Naive thymus-derived CD4-positive, alpha-beta T cell (primary cell): ENCODE data around the gene DRGX. TPM values are rescaled to one million over a fixed set of nuclear protein-coding genes. Genes with fewer than 3 reads are reported as not detected.

Experiments used
- ATAC-seq: fragments of 150-1000 bp; cut with Tn5 transposase; 2 replicates; pipeline ENCODE4 v1.10.0; 2021; ENCODE audit warnings: mild to moderate bottlenecking, moderate library complexity
- CTCF ChIA-PET: fragments of 350-600 bp; sonication (Branson Sonifier 250); formaldehyde crosslinking; loops from one replicate; lab custom pipeline; 2021; ENCODE audit warnings: antibody characterized with exemption; lab: Charles Lee
- POLR2A ChIA-PET: fragments of 350-600 bp; sonication (Branson Sonifier 250); formaldehyde crosslinking; loops from one replicate; lab custom pipeline; 2021; ENCODE audit warnings: antibody characterized with exemption, inconsistent platforms; lab: Charles Lee
- DNase-seq, 9 donors: peaks; one replicate each; pipeline versions ENCODE4 v3.0.0 to v3.0.0-alpha.2; 2020 to 2022; ENCODE audit warnings: mixed read lengths in 1 of 9
- H3K27ac ChIP-seq: one replicate; pipeline ENCODE4 v1.7.0; 2013; ENCODE audit warnings: mild to moderate bottlenecking, low read depth, low read length, moderate library complexity
- H3K27me3 ChIP-seq, 2 donors: one replicate each; pipeline ENCODE4 v1.7.0; 2013; ENCODE audit warnings: low read length in 2 of 2, mild to moderate bottlenecking in 2 of 2, moderate library complexity in 2 of 2; ENCODE audit not compliant: control insufficient read depth in 2 of 2, insufficient read depth in 2 of 2
- H3K36me3 ChIP-seq, 3 experiments: 1 replicate in 2 of 3; 2 replicates in 1 of 3; pipeline ENCODE4 v1.7.0; 2013; ENCODE audit warnings: low read length in 3 of 3, mild to moderate bottlenecking in 3 of 3, moderate library complexity in 1 of 3; ENCODE audit not compliant: insufficient read depth in 3 of 3, control insufficient read depth in 2 of 3
- H3K4me1 ChIP-seq, 2 donors: one replicate each; pipeline ENCODE4 v1.7.0; 2013; ENCODE audit warnings: low read length in 2 of 2, mild to moderate bottlenecking in 2 of 2, moderate library complexity in 1 of 2; ENCODE audit not compliant: control insufficient read depth in 2 of 2, insufficient read depth in 2 of 2
- H3K4me3 ChIP-seq: 2 replicates; pipeline ENCODE4 v1.7.0; 2013; ENCODE audit warnings: mild to moderate bottlenecking, low read length
- H3K9me3 ChIP-seq, 3 experiments: 1 replicate in 2 of 3; 2 replicates in 1 of 3; pipeline ENCODE4 v1.7.0; 2013; ENCODE audit warnings: low read length in 3 of 3; ENCODE audit not compliant: control insufficient read depth in 2 of 3
- H3K27ac Mint-ChIP-seq, 9 donors: one replicate each; pipeline ENCODE4 v1.8.0; 2020 to 2022; ENCODE audit warnings: mixed read lengths in 9 of 9, mild to moderate bottlenecking in 8 of 9, moderate library complexity in 5 of 9, inconsistent platforms in 2 of 9
- H3K27me3 Mint-ChIP-seq, 5 donors: one replicate each; pipeline ENCODE4 v1.8.0; 2021 to 2022; ENCODE audit warnings: mixed read lengths in 5 of 5, mild to moderate bottlenecking in 1 of 5
- H3K36me3 Mint-ChIP-seq, 5 donors: one replicate each; pipeline ENCODE4 v1.8.0; 2020 to 2022; ENCODE audit warnings: mixed read lengths in 5 of 5, mild to moderate bottlenecking in 3 of 5, inconsistent platforms in 1 of 5
- H3K4me1 Mint-ChIP-seq, 7 donors: one replicate each; pipeline ENCODE4 v1.8.0; 2020 to 2022; ENCODE audit warnings: mixed read lengths in 7 of 7, mild to moderate bottlenecking in 3 of 7, inconsistent platforms in 1 of 7
- H3K4me3 Mint-ChIP-seq, 10 donors: one replicate each; pipeline ENCODE4 v1.8.0; 2020 to 2022; ENCODE audit warnings: mild to moderate bottlenecking in 10 of 10, mixed read lengths in 10 of 10, moderate library complexity in 6 of 10, inconsistent platforms in 2 of 10
- H3K9me3 Mint-ChIP-seq, 11 donors: one replicate each; pipeline ENCODE4 v1.8.0; 2020 to 2022; ENCODE audit warnings: mixed read lengths in 11 of 11, mild to moderate bottlenecking in 4 of 11, inconsistent platforms in 1 of 11, moderate library complexity in 1 of 11
- intact Hi-C, 2 donors: fragments of 100-400 bp; cut with micrococcal nuclease; formaldehyde crosslinking; loops; one replicate each; pipeline ENCODE4 v1.15.1; 2023
- polyA plus RNA-seq, 2 donors: library from polyadenylated mRNA; unstranded; fragments of 300-500 nt; fragmentation: Illumina TruSeq; gene quantifications; one replicate each; pipeline ENCODE4 v1.2.3, GENCODE V29; 2021
- total RNA-seq, 6 experiments: library from RNA in 5 of 6; stranded (reverse) in 5 of 6; gene quantifications; 1 replicate in 5 of 6; 2 replicates in 1 of 6; pipeline ENCODE4 v1.2.3 and lab custom pipeline; 2021 to 2026

The DRGX gene
- total and polyA plus RNA-seq, 7 experiments from 2014 or later: not detected

GRCh38 chr10:49394933-49395740, 752 bp downstream of the DRGX start:
- Mint-ChIP-seq H3K27ac (no peak overlapping the region), H3K4me1 (peaks cover 0 to 16% (median 9%) of the 10 kb centered on the region in 7 donors), H3K9me3 (peaks cover 0 to 5% (median 0%) of the 10 kb centered on the region in 11 donors), H3K4me3 (no peak overlapping the region), H3K36me3 (peaks cover 0 to 5% (median 2%) of the 10 kb centered on the region in 5 donors), H3K27me3 (peaks cover 73 to 79% (median 76%) of the 10 kb centered on the region in 5 donors)
- intact Hi-C loops: loop anchor here in 1 of 2 donors (10.0 kb wide), 1 partner anchor 740 kb away; no protein-coding TSS in a partner anchor
- DNase-seq (peak in 1 of 9 donors; percentile 20), ATAC-seq (no peak)
- peaks cover 0 to 5% of the 10 kb centered on the region in 2 donors for H3K4me1 ChIP-seq
- H3K27ac ChIP-seq: no peak overlapping the region
- H3K9me3 ChIP-seq: no peaks in the 10 kb centered on the region
- CTCF ChIA-PET: no interaction called here
- no peaks in the 10 kb centered on the region for H3K36me3 ChIP-seq
- H3K27me3 ChIP-seq: peaks cover 4 to 22% of the 10 kb centered on the region in 2 donors
- POLR2A ChIA-PET: no interaction called here
- no peak overlapping the region for H3K4me3 ChIP-seq

- Histone ChIP-seq H3K9me3 (no peaks in the 10 kb centered on the region), H3K4me3 (no peak overlapping the region), H3K36me3 (no peaks in the 10 kb centered on the region), H3K27me3 (peaks cover 4 to 15% of the 10 kb centered on the region in 2 donors), H3K4me1 (peaks cover 0 to 5% of the 10 kb centered on the region in 2 donors), H3K27ac (no peak overlapping the region)
- CTCF ChIA-PET: no interaction called here
- POLR2A ChIA-PET: no interaction called here
- Mint-ChIP-seq H3K4me1 (peaks cover 0 to 14% (median 9%) of the 10 kb centered on the region in 7 donors), H3K27ac (no peak overlapping the region), H3K4me3 (no peak overlapping the region), H3K27me3 (peaks cover 65 to 82% (median 74%) of the 10 kb centered on the region in 5 donors), H3K9me3 (peaks cover 0 to 4% (median 0%) of the 10 kb centered on the region in 11 donors), H3K36me3 (peaks cover 0 to 5% (median 2%) of the 10 kb centered on the region in 5 donors)
- DNase-seq (peak in 1 of 9 donors; percentile 11), ATAC-seq (no peak)
- intact Hi-C loops: loop anchor here in 1 of 2 donors (10.0 kb wide), 1 partner anchor 739 kb away; no protein-coding TSS in a partner anchor
Observed at GRCh38 chr10:49393757-49394156, 2.1 kb downstream of the DRGX start.

- ChIA-PET CTCF (no interaction called here), POLR2A (no interaction called here)
- Histone ChIP-seq H3K36me3 (no peaks in the 10 kb centered on the region), H3K9me3 (no peaks in the 10 kb centered on the region), H3K4me3 (no peak overlapping the region), H3K27ac (no peak overlapping the region), H3K27me3 (peaks cover under 1 to 12% of the 10 kb centered on the region in 2 donors), H3K4me1 (peaks cover 0 to 2% of the 10 kb centered on the region in 2 donors)
- Mint-ChIP-seq H3K27me3 (peaks cover 61 to 79% (median 72%) of the 10 kb centered on the region in 5 donors), H3K36me3 (peaks cover 0 to 5% (median 0%) of the 10 kb centered on the region in 5 donors), H3K4me3 (no peak overlapping the region), H3K9me3 (peaks cover 0 to 3% (median 0%) of the 10 kb centered on the region in 11 donors), H3K4me1 (peaks cover 0 to 10% (median 6%) of the 10 kb centered on the region in 7 donors), H3K27ac (no peak overlapping the region)
- intact Hi-C loops: loop anchor here in 1 of 2 donors (10.0 kb wide), 1 partner anchor 738 kb away; no protein-coding TSS in a partner anchor
- ATAC-seq (no peak), DNase-seq (no peak)
Observed at GRCh38 chr10:49393301-49393700, 2.6 kb downstream of the DRGX start.

GRCh38 chr10:49389361-49389933, 6.4 kb downstream of the DRGX start:
- Histone ChIP-seq H3K4me1 (no peaks in the 10 kb centered on the region), H3K27ac (no peak overlapping the region), H3K4me3 (no peak overlapping the region), H3K27me3 (no peaks in the 10 kb centered on the region), H3K36me3 (no peaks in the 10 kb centered on the region), H3K9me3 (no peaks in the 10 kb centered on the region)
- DNase-seq (no peak), ATAC-seq (no peak)
- intact Hi-C loops: no loop called here
- Mint-ChIP-seq H3K4me1 (peaks cover 0 to 2% (median 0%) of the 10 kb centered on the region in 7 donors), H3K9me3 (no peaks in the 10 kb centered on the region), H3K4me3 (no peak overlapping the region), H3K36me3 (peaks cover 0 to 1% (median 0%) of the 10 kb centered on the region in 5 donors), H3K27me3 (peaks cover 41 to 76% (median 57%) of the 10 kb centered on the region in 5 donors), H3K27ac (no peak overlapping the region)
- ChIA-PET CTCF (no interaction called here), POLR2A (no interaction called here)

GRCh38 chr10:49388161-49388560, 7.7 kb downstream of the DRGX start:
- ATAC-seq (no peak), DNase-seq (no peak)
- Histone ChIP-seq H3K27me3 (no peaks in the 10 kb centered on the region), H3K27ac (no peak overlapping the region), H3K36me3 (no peaks in the 10 kb centered on the region), H3K4me1 (no peaks in the 10 kb centered on the region), H3K9me3 (no peaks in the 10 kb centered on the region), H3K4me3 (no peak overlapping the region)
- Mint-ChIP-seq H3K4me1 (peaks cover 0 to 2% (median 0%) of the 10 kb centered on the region in 7 donors), H3K27me3 (peaks cover 29 to 69% (median 46%) of the 10 kb centered on the region in 5 donors), H3K9me3 (no peaks in the 10 kb centered on the region), H3K4me3 (no peak overlapping the region), H3K27ac (no peak overlapping the region), H3K36me3 (no peaks in the 10 kb centered on the region)
- intact Hi-C loops: no loop called here
- ChIA-PET POLR2A (no interaction called here), CTCF (no interaction called here)

GRCh38 chr10:49387071-49387470, 8.8 kb downstream of the DRGX start:
- intact Hi-C loops: no loop called here
- no peak overlapping the region for H3K4me3 Mint-ChIP-seq
- Histone ChIP-seq H3K27me3 (no peaks in the 10 kb centered on the region), H3K4me3 (no peak overlapping the region), H3K36me3 (no peaks in the 10 kb centered on the region), H3K9me3 (no peaks in the 10 kb centered on the region), H3K4me1 (no peaks in the 10 kb centered on the region), H3K27ac (no peak overlapping the region)
- H3K36me3 Mint-ChIP-seq: no peaks in the 10 kb centered on the region
- no peak overlapping the region for H3K27ac Mint-ChIP-seq
- DNase-seq (no peak), ATAC-seq (no peak)
- H3K27me3 Mint-ChIP-seq: peaks cover 22 to 61% (median 38%) of the 10 kb centered on the region in 5 donors
- no peaks in the 10 kb centered on the region for H3K9me3 Mint-ChIP-seq
- peaks cover 0 to 2% (median 0%) of the 10 kb centered on the region in 7 donors for H3K4me1 Mint-ChIP-seq
- ChIA-PET POLR2A (no interaction called here), CTCF (no interaction called here)
